ENCODE data around the gene ZNF213.

GRCh38 chr16:3158510-3159314 lies 23.9 kb downstream of the ZNF213 start:
- peak in 1 of 2 donors; percentile 6 for TF ChIP-seq CTCF (conservative IDR thresholded peaks at IDR 0.05 in 1 of 2, IDR thresholded peaks at IDR 0.05 in 1 of 2; ENCODE audit: low read depth in 1 of 2, low read length in 2 of 2)
- no peak for TF ChIP-seq EZH2 (IDR thresholded peaks at IDR 0.05; ENCODE audit: low read length, missing control alignments)
